ENCODE measurements around the gene BICDL1. TPM values are rescaled to one million over a fixed set of nuclear protein-coding genes. Genes with fewer than 3 reads are reported as not detected.

BICDL1 gene
- total RNA-seq, 4 donors from 2014 or later = 0.66 to 2.4 (median 2.2) TPM; not detected in 1

DNA sequence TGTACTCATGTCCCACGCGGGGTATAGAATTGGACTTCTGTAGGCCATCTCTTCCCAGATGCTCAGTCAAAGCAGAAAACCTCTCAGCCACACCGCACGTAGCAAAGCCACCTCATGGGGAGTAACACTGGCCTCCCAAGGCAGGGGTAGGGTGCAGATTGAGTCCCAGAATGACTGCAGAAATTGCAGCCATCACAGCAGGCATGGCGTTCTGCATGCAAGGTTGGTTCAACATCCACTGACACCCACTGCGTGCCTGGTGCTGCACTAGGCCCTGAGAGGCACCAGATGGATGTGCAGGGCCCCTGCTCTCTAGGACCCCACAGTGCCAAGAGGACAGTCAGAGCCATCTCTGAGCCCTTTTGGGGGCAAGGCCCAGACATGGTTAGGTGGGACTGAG, 87.6 kb downstream of the BICDL1 start:
- TF ChIP-seq, protein P1, sequence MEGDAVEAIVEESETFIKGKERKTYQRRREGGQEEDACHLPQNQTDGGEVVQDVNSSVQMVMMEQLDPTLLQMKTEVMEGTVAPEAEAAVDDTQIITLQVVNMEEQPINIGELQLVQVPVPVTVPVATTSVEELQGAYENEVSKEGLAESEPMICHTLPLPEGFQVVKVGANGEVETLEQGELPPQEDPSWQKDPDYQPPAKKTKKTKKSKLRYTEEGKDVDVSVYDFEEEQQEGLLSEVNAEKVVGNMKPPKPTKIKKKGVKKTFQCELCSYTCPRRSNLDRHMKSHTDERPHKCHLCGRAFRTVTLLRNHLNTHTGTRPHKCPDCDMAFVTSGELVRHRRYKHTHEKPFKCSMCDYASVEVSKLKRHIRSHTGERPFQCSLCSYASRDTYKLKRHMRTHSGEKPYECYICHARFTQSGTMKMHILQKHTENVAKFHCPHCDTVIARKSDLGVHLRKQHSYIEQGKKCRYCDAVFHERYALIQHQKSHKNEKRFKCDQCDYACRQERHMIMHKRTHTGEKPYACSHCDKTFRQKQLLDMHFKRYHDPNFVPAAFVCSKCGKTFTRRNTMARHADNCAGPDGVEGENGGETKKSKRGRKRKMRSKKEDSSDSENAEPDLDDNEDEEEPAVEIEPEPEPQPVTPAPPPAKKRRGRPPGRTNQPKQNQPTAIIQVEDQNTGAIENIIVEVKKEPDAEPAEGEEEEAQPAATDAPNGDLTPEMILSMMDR (IDR thresholded peaks at IDR 0.05; ENCODE audit: low read depth) = no peak

DNA sequence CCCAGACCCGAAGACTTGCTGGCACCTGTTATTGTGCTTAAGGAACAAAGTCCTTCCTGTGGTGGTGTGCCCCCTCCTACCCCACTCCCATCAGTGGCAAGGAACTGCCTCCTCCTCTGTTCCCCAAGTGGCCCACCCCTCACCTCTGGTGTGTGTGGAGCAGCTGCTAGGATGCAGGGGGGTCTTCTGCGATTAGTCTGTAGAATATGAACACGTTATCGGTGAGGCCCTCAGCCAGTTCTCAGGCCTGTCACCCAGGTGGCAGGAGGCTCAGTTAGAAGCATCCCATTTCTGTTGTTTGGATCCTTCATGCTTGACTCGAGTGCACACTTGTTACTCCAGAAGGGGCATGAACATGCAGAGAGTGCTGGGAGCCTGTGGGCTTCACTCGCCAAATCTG, 88.2 kb downstream of the BICDL1 start:
- TF ChIP-seq, protein P1 (IDR thresholded peaks at IDR 0.05; ENCODE audit: low read depth) = no peak

DNA sequence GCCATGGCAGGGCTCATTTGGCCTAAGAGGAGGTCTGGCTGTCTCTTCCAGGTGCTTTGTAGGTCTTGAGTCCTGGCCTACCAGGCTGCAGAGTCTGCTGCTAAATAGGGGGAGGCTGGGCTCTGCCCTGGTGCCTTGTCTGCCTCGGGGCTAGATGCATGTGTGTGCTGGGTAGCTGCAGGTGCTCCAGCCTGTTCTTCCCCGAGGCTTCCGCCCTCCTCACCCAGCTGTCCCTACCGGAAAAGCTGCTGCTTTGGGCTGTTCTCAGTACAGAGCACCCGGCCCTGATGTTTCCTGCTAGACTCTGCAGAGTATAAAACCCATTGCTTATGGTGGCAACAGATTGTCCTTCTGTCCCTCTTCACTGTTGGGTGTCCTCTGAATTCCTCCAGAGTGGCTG, 89.8 kb downstream of the BICDL1 start:
- TF ChIP-seq, protein P1 (IDR thresholded peaks at IDR 0.05; ENCODE audit: low read depth) = no peak

DNA sequence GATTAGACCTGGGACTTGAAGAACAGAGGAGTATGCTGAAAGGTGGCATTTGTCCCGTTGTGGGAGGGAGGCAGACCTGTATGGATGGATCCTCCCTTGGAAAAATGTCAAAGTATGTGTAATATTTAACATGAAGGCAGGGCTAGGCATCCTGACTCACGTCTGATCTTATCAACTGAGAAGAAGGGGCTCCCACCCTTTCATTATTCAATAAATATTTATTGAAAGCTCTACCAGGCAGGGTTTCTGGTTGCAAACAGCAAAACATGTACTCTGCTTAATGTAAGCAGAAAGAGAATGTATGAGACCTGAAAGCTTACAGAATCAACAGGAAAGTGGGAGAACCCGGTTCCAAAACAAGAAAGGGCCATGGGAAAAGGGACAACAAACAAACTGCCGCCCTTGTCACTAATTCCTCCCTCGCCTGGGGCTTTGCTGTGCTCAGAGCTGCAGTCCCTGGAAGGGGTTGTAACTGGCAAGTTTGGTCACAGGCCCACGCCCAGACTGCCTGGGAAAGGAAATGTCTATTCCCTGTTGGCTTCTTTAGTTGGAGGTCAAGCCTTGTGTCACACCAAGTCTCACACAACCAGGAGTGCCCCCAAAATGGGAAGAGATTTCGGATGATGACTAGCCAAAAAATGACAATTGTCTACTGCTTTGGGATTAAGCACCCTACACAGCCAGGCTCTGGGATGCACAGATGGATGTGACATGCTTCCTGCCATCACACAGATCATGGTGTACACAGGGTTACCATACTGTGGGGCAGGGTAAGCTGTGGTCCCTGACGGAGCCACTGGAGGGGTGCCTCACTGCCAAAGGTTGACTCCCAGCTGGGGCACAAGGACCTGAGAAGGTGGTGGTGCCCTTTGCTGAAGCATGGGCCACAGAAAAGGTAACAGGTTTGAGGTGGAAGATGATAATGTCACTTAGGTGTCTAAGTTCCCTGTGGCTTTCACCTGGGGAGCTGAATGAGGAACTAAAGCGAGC, 90.7 kb downstream of the BICDL1 start:
- TF ChIP-seq, protein P1 (IDR thresholded peaks at IDR 0.05; ENCODE audit: low read depth) = no peak

DNA sequence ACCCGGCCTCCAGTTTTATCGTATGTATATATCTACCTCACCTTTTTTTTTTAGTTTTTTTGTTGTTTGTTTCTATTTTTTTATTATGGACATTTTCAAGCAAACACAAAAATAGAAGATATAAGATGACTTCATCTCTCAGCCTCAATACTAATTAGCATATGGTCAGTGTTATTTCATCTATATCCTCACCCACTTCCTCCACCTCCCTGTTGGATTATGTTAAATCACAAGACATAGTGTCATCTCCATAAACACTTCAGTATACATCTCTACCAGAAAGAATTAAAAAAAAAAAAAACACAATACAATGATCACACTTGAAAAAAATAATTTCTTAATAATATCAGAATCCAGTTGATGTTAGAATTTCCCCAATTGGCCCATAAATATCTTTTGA, 92.6 kb downstream of the BICDL1 start:
- TF ChIP-seq, protein P1 (IDR thresholded peaks at IDR 0.05; ENCODE audit: low read depth) = no peak

DNA sequence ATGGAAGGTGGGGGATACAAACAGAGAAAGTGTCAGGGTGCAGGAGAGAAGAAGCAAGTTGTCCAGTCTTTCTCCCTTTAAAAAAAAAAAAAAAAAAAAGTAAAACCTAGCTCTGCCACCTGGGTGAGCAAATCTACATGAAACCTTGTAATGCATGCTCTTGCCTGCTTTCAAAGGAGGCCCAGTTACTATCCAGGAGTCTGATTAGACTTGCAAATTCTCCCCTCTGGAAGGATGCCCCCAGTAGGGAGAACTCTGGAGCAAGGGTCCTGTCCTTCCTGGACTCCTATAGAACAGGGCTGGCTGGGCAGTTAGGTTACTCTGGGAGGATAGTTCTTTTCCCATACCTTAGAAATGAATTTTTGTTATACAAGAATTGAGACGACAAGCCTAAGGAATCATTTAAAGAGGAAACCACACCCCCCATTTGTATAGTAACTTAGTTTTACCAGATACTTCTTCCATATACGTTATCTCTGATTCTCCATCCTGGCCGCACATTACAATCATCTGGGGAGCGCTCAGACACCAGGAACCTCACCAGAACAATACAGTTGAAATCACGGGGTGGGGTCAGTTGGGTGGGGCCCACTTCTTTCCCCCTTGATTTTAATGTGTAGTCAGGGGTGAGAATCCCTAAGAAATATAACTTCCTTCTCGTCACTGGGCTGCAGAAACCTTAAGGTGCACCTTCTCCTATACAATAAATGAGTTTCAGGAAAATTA, 97.0 kb downstream of the BICDL1 start:
- TF ChIP-seq, protein P1 (IDR thresholded peaks at IDR 0.05; ENCODE audit: low read depth) = no peak

Data from subcutaneous adipose tissue (tissue), 4 donors.